Chondrocyte (in vitro differentiated cells): Measurements from ENCODE around the gene PKIB. TPM values are rescaled to one million over a fixed set of nuclear protein-coding genes. Genes with fewer than 3 reads are reported as not detected.
"Not testable (repeated sequence)": the region's sequence is repeated elsewhere in the genome, so short reads cannot be mapped to it uniquely, and the experiment has no call there.

Experiments
- DNase-seq: peaks from one replicate; pipeline ENCODE4 v3.0.0; 2021; ENCODE audit warnings: mixed read lengths, low spot score
- H3K27ac Mint-ChIP-seq: one replicate; pipeline ENCODE4 v1.8.0; 2021; ENCODE audit warnings: mild to moderate bottlenecking, moderate library complexity, mixed read lengths; ENCODE audit not compliant: unreplicated experiment
- H3K27me3 Mint-ChIP-seq: 2 replicates; pipeline ENCODE4 v1.8.0; 2021; ENCODE audit warnings: low read depth, mixed read lengths
- H3K36me3 Mint-ChIP-seq: 2 replicates; pipeline ENCODE4 v1.8.0; 2021; ENCODE audit warnings: low read depth, mixed read lengths
- H3K4me1 Mint-ChIP-seq: 2 replicates; pipeline ENCODE4 v1.8.0; 2021; ENCODE audit warnings: low read depth, mild to moderate bottlenecking, mixed read lengths
- H3K4me3 Mint-ChIP-seq: one replicate; pipeline ENCODE4 v1.8.0; 2021; ENCODE audit warnings: mild to moderate bottlenecking, moderate library complexity, mixed read lengths; ENCODE audit not compliant: unreplicated experiment
- H3K9me3 Mint-ChIP-seq: 2 replicates; pipeline ENCODE4 v1.8.0; 2021; ENCODE audit warnings: low read depth, mixed read lengths
- total RNA-seq: library from RNA; stranded (reverse); gene quantifications from 3 replicates; pipeline ENCODE4 v1.2.1, GENCODE V29; 2021
- TF ChIP-seq, protein P1 (sequence below): fragments of 200-600 bp; sonication (generic); IDR thresholded peaks from 2 replicates; pipeline ENCODE4 v1.5.0; 2021; ENCODE audit warnings: antibody characterized with exemption, mild to moderate bottlenecking, moderate library complexity

PKIB gene
- total RNA-seq, 1 donor from 2014 or later: 44.3 TPM

DNA sequence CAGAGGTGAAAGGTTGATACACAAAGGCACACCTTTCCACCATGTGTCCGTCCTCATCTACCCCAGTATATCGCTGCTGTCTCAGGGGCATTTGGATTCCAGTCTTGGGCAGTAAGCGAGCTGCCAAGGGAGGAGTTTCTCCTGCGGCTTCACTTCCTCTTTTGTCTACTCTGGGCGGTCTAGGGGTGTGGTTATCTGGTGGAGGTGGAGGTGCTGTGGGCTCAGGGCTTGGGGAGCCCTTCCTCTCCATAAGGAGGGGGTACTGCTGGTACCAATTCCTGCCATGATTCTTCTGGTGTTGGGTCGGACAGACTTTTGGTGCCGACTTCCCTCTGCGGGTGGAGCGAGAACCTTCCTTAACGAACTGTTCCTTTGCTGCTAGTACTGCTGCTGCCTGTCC lies 137.4 kb downstream of the PKIB start:
- TF ChIP-seq, protein P1, sequence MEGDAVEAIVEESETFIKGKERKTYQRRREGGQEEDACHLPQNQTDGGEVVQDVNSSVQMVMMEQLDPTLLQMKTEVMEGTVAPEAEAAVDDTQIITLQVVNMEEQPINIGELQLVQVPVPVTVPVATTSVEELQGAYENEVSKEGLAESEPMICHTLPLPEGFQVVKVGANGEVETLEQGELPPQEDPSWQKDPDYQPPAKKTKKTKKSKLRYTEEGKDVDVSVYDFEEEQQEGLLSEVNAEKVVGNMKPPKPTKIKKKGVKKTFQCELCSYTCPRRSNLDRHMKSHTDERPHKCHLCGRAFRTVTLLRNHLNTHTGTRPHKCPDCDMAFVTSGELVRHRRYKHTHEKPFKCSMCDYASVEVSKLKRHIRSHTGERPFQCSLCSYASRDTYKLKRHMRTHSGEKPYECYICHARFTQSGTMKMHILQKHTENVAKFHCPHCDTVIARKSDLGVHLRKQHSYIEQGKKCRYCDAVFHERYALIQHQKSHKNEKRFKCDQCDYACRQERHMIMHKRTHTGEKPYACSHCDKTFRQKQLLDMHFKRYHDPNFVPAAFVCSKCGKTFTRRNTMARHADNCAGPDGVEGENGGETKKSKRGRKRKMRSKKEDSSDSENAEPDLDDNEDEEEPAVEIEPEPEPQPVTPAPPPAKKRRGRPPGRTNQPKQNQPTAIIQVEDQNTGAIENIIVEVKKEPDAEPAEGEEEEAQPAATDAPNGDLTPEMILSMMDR: no peak
- Mint-ChIP-seq H3K27ac (no peak overlapping the region), H3K27me3 (no peaks in the 10 kb centered on the region), H3K4me3 (no peak overlapping the region), H3K9me3 (no peaks in the 10 kb centered on the region), H3K36me3 (peaks cover 2% of the 10 kb centered on the region), H3K4me1 (peaks cover 6% of the 10 kb centered on the region)
- no peak for DNase-seq

- H3K27ac Mint-ChIP-seq, H3K27me3 Mint-ChIP-seq, H3K4me3 Mint-ChIP-seq, H3K9me3 Mint-ChIP-seq, DNase-seq, H3K36me3 Mint-ChIP-seq, H3K4me1 Mint-ChIP-seq: not testable (repeated sequence)
These were observed 138.7 kb downstream of the PKIB start for GRCh38 chr6:122748945-122749344.

DNA sequence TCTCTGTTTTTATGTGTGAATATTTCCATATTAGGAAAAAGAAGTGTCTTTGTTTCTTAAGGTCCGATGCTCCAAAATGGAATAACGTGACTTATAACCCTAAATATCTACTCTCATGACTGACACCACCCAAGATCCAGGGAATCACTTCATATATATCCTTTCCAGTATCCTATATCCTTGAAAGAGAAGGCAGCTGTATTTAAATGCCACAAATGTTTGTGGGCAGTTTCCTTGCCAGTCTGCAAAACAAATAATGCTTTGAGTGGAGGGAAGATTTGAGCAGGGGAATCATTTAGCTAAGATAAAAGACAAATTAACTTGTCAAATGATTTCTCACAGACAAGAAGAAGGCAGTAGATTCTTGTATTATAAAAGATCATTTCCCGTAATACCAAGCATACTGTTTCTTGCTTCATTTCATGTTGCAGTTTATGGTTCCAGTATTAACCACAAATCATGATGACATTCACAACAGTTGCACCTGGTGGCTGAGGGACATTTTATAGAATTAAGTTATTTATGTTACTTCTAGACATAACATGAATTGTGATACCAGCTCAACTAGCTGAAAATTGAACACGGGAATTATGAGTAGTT lies 139.3 kb downstream of the PKIB start:
- DNase-seq: no peak
- Mint-ChIP-seq H3K4me3 (no peak overlapping the region), H3K36me3 (peaks cover 2% of the 10 kb centered on the region), H3K27me3 (peaks cover under 1% of the 10 kb centered on the region), H3K4me1 (no peaks in the 10 kb centered on the region), H3K27ac (no peak overlapping the region), H3K9me3 (no peaks in the 10 kb centered on the region)
- TF ChIP-seq, protein P1: no peak

GRCh38 chr6:122751326-122751725 lies 141.1 kb downstream of the PKIB start:
- Mint-ChIP-seq H3K27me3 (peaks cover 3% of the 10 kb centered on the region), H3K4me3 (no peak overlapping the region), H3K27ac (no peak overlapping the region), H3K4me1 (no peaks in the 10 kb centered on the region), H3K9me3 (no peaks in the 10 kb centered on the region), H3K36me3 (peaks cover 2% of the 10 kb centered on the region)
- TF ChIP-seq, protein P1: no peak
- DNase-seq: no peak

DNA sequence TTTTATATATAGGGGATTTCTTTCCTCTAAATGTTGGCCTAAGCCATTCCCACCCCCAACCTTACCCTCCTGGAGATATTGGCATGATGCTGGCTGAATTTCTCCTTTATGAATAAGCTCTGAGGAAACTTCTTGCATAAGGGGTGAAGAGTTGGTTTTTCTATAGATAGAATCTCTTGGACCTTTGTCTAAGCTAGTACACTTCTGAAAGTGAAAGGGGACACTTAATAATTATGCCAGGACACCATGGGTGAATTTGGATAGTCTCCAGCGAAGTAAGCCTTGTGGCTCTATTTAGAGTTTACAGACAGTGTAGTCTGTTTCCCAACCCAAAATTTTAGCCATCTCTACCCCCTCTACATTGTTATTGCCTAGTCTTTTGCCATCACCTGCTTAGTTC lies 142.3 kb downstream of the PKIB start:
- H3K9me3 Mint-ChIP-seq: no peaks in the 10 kb centered on the region
- DNase-seq: no peak
- peaks cover 8% of the 10 kb centered on the region for H3K27me3 Mint-ChIP-seq
- peaks cover 2% of the 10 kb centered on the region for H3K36me3 Mint-ChIP-seq
- H3K27ac Mint-ChIP-seq: no peak overlapping the region
- H3K4me3 Mint-ChIP-seq: no peak overlapping the region
- TF ChIP-seq, protein P1: no peak
- H3K4me1 Mint-ChIP-seq: no peaks in the 10 kb centered on the region

DNA sequence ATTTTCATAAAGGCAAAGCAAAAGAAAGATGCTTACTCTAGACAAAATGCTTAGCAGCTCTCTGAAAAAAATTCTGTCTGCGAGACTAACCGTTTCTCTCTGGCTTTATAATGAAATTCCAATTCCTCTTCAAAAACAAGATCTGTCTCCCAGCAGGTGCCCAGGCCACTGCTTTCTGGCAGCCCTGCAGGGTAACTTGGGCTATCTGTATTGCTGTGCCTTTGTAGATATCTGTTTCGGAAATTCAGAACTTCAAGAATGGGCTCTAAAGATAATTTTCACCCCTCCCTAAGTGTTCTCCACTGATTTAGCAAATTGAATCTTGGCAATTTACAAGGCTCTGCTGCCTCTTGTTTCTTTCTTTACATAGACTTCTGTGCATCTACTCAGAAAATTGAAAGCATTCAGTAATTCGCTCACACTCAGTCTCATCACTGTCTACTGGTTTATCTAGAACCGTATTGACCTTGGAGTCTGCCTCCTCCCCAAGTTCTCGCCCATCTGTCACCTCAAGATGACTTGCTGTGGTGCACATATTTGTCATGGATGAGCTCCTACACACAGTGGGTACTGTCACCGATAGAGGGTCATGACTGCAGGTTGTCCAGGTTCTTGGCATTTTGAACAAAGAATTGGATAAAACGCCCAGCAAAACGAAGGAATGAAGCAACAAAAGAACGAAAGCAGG lies 142.9 kb downstream of the PKIB start:
- no peaks in the 10 kb centered on the region for H3K9me3 Mint-ChIP-seq
- H3K27me3 Mint-ChIP-seq: peaks cover 8% of the 10 kb centered on the region
- TF ChIP-seq, protein P1: no peak
- H3K36me3 Mint-ChIP-seq: peaks cover under 1% of the 10 kb centered on the region
- no peak overlapping the region for H3K27ac Mint-ChIP-seq
- H3K4me1 Mint-ChIP-seq: no peaks in the 10 kb centered on the region
- no peak for DNase-seq
- H3K4me3 Mint-ChIP-seq: no peak overlapping the region
